WERI-Rb-1 (cell line): ENCODE data around the gene IMMP2L.
"Not testable (repeated sequence)": the region's sequence is repeated elsewhere in the genome, so short reads cannot be mapped to it uniquely, and the experiment has no call there.

Source experiments
- DNase-seq: peaks from one replicate; pipeline ENCODE4 v3.0.0-alpha.2; 2020
- H3K27ac ChIP-seq: fragments of 250-450 bp; sonication (Bioruptor Pico); 2 replicates; pipeline ENCODE4 v1.5.1; 2020; ENCODE audit warnings: mild to moderate bottlenecking, moderate library complexity
- H3K27me3 ChIP-seq: fragments of 250-450 bp; sonication (Bioruptor Pico); 2 replicates; pipeline ENCODE4 v1.5.1; 2021; ENCODE audit warnings: mild to moderate bottlenecking, low read depth, moderate library complexity; ENCODE audit not compliant: insufficient read depth, severe bottlenecking
- H3K36me3 ChIP-seq: fragments of 250-450 bp; sonication (Bioruptor Pico); 2 replicates; pipeline ENCODE4 v1.5.1; 2020; ENCODE audit warnings: mild to moderate bottlenecking, moderate library complexity
- H3K4me3 ChIP-seq: 2 replicates; pipeline ENCODE4 v1.5.1; 2011; ENCODE audit warnings: low read depth, mild to moderate bottlenecking, control low read depth, low read length
- H3K9me3 ChIP-seq: fragments of 250-450 bp; sonication (Bioruptor Pico); 2 replicates; pipeline ENCODE4 v1.5.1; 2021; ENCODE audit warnings: mild to moderate bottlenecking, moderate library complexity; ENCODE audit not compliant: severe bottlenecking
- CTCF ChIP-seq: IDR thresholded peaks from 2 replicates; pipeline ENCODE4 v1.5.1; 2011; ENCODE audit warnings: low read depth, mild to moderate bottlenecking, control low read depth, inconsistent platforms, low read length

Gene IMMP2L

GRCh38 chr7:111256391-111256790 lies 305.9 kb downstream of the IMMP2L start:
- TF ChIP-seq CTCF, result no peak
- Histone ChIP-seq H3K4me3 (no peak overlapping the region), H3K9me3 (no peaks in the 10 kb centered on the region), H3K27me3 (no peaks in the 10 kb centered on the region), H3K27ac (no peak overlapping the region), H3K36me3 (no peaks in the 10 kb centered on the region)
- DNase-seq, result no peak

GRCh38 chr7:111255576-111255975 lies 306.7 kb downstream of the IMMP2L start:
- no peaks in the 10 kb centered on the region for H3K9me3 ChIP-seq
- no peak for DNase-seq
- no peak overlapping the region for H3K27ac ChIP-seq
- no peak for TF ChIP-seq CTCF
- H3K4me3 ChIP-seq, result no peak overlapping the region
- H3K27me3 ChIP-seq, result no peaks in the 10 kb centered on the region
- no peaks in the 10 kb centered on the region for H3K36me3 ChIP-seq

GRCh38 chr7:111251365-111251764 lies 310.9 kb downstream of the IMMP2L start:
- H3K27ac ChIP-seq, DNase-seq, H3K4me3 ChIP-seq, H3K27me3 ChIP-seq, H3K9me3 ChIP-seq, H3K36me3 ChIP-seq: not testable (repeated sequence)

GRCh38 chr7:111249807-111250206 lies 312.5 kb downstream of the IMMP2L start:
- not testable (repeated sequence) for H3K27me3 ChIP-seq, H3K4me3 ChIP-seq, DNase-seq, H3K36me3 ChIP-seq, H3K9me3 ChIP-seq, H3K27ac ChIP-seq

GRCh38 chr7:111242141-111242755 lies 320.0 kb downstream of the IMMP2L start:
- Histone ChIP-seq H3K27ac (no peak overlapping the region), H3K36me3 (no peaks in the 10 kb centered on the region), H3K4me3 (no peak overlapping the region), H3K27me3 (no peaks in the 10 kb centered on the region), H3K9me3 (no peaks in the 10 kb centered on the region)
- no peak for TF ChIP-seq CTCF
- DNase-seq, result no peak

GRCh38 chr7:111240371-111240770 lies 321.9 kb downstream of the IMMP2L start:
- no peak for TF ChIP-seq CTCF
- H3K27me3 ChIP-seq, result no peaks in the 10 kb centered on the region
- no peak for DNase-seq
- H3K27ac ChIP-seq, result no peak overlapping the region
- H3K36me3 ChIP-seq, result no peaks in the 10 kb centered on the region
- no peaks in the 10 kb centered on the region for H3K9me3 ChIP-seq
- H3K4me3 ChIP-seq, result no peak overlapping the region

- no peak overlapping the region for H3K27ac ChIP-seq
- no peaks in the 10 kb centered on the region for H3K27me3 ChIP-seq
- no peaks in the 10 kb centered on the region for H3K9me3 ChIP-seq
- DNase-seq, result no peak
- TF ChIP-seq CTCF, result no peak
- no peak overlapping the region for H3K4me3 ChIP-seq
- H3K36me3 ChIP-seq, result no peaks in the 10 kb centered on the region
These were observed 322.9 kb downstream of the IMMP2L start for GRCh38 chr7:111239437-111239836.
